GM21619 (cell line): ENCODE data around the gene NTRK3.
"Not testable (repeated sequence)": the region's sequence is repeated elsewhere in the genome, so short reads cannot be mapped to it uniquely, and the experiment has no call there.

Experiments
- ATAC-seq: cut with Tn5 transposase; IDR thresholded peaks from one replicate; pipeline ENCODE4 v1.9.1; 2021; ENCODE audit not compliant: unreplicated experiment

The NTRK3 gene

GRCh38 chr15:88080616-88081015 lies 175.9 kb downstream of the NTRK3 start:
- no peak for ATAC-seq

GRCh38 chr15:88077296-88078020 lies 179.1 kb downstream of the NTRK3 start:
- ATAC-seq: no peak

- ATAC-seq: no peak
These were observed 180.2 kb downstream of the NTRK3 start for GRCh38 chr15:88076328-88076727.

GRCh38 chr15:88075102-88075501 lies 181.4 kb downstream of the NTRK3 start:
- no peak for ATAC-seq

GRCh38 chr15:88074386-88074785 lies 182.2 kb downstream of the NTRK3 start:
- no peak for ATAC-seq

- no peak for ATAC-seq
These were observed 183.2 kb downstream of the NTRK3 start for GRCh38 chr15:88073391-88073691.

- ATAC-seq: no peak
These were observed 183.7 kb downstream of the NTRK3 start for GRCh38 chr15:88072598-88073390.

- not testable (repeated sequence) for ATAC-seq
These were observed 184.4 kb downstream of the NTRK3 start for GRCh38 chr15:88072133-88072532.

GRCh38 chr15:88071141-88071540 lies 185.4 kb downstream of the NTRK3 start:
- no peak for ATAC-seq

- no peak for ATAC-seq
These were observed 187.0 kb downstream of the NTRK3 start for GRCh38 chr15:88069561-88069960.

- ATAC-seq: no peak
These were observed 189.2 kb downstream of the NTRK3 start for GRCh38 chr15:88067331-88067685.

GRCh38 chr15:88066636-88067330 lies 189.8 kb downstream of the NTRK3 start:
- no peak for ATAC-seq

GRCh38 chr15:88061452-88061851 lies 195.1 kb downstream of the NTRK3 start:
- ATAC-seq: no peak

GRCh38 chr15:88060383-88060782 lies 196.2 kb downstream of the NTRK3 start:
- no peak for ATAC-seq

- no peak for ATAC-seq
These were observed 198.7 kb downstream of the NTRK3 start for GRCh38 chr15:88057836-88058235.

- peak; percentile 94 for ATAC-seq
These were observed 207.0 kb downstream of the NTRK3 start for GRCh38 chr15:88049506-88049905.

- ATAC-seq: no peak
These were observed 207.8 kb downstream of the NTRK3 start for GRCh38 chr15:88048755-88049154.

- ATAC-seq: no peak
These were observed 208.3 kb downstream of the NTRK3 start for GRCh38 chr15:88048237-88048636.

- no peak for ATAC-seq
These were observed 209.9 kb downstream of the NTRK3 start for GRCh38 chr15:88046576-88047129.

- ATAC-seq: no peak
These were observed 213.1 kb downstream of the NTRK3 start for GRCh38 chr15:88043396-88043795.

GRCh38 chr15:88042047-88042446 lies 214.5 kb downstream of the NTRK3 start:
- no peak for ATAC-seq

- ATAC-seq: no peak
These were observed 216.0 kb downstream of the NTRK3 start for GRCh38 chr15:88040516-88040915.
